Activated CD4-positive, alpha-beta T cell treated with anti-CD3 and anti-CD28 coated beads for 1 hour (primary cell): ENCODE results near the gene ERBB4.

Experiments used
- DNase-seq: peaks from one replicate; pipeline ENCODE4 v3.0.0-alpha.2; 2020

Gene ERBB4

DNA sequence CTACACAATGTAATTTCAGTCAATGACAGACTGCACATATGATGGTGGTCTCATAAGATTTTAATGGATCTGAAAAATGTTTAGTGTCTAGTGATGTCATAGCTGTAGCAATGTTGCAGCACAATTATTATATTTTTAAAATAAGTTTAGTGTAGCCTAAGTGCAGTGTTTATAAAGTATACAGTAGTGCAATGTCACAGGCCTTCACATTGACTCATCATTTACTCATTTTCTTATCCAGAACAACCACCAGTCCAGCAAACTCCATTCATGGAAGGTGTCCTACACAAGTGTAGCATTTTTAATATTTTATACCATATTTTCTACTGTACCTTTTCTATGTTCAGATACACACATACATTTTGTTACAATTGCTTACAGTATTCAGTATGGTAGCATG lies 663.1 kb downstream of the ERBB4 start:
- DNase-seq, result no peak

- DNase-seq, result no peak
These were observed 669.5 kb downstream of the ERBB4 start for GRCh38 chr2:211868996-211869533.

DNA sequence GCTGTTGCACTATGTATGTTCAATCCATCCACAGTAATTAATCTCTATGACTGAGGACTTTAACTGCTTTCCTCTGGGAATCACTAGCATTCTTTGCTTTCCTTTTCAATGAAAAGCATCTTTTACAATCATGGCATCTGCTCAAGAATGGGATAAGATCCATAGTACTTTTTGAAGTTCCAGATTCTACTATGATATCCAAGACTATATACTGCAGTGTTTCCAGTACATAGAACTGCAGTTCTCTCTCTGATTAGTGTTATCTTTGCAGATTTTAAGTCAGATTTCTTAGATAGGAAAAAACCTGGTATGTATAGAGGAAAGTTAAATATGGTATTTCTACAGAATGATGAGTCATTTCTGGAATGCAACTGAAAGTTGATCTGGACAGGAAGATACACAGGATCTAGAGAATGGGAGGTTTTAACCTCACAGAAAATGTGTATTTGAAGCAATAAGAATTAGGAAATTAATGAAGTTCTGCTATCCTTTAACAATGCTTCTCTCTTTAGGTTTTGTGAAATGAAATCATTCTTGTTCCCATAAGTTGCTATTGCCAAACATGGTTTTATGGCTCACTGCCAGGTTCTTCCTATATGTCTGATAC lies 670.7 kb downstream of the ERBB4 start:
- DNase-seq, result no peak

- DNase-seq, result no peak
These were observed 674.3 kb downstream of the ERBB4 start for GRCh38 chr2:211864328-211864727.

- DNase-seq, result no peak
These were observed 678.4 kb downstream of the ERBB4 start for GRCh38 chr2:211860224-211860623.

GRCh38 chr2:211854832-211855231 lies 683.8 kb downstream of the ERBB4 start:
- no peak for DNase-seq

GRCh38 chr2:211846714-211847113 lies 691.9 kb downstream of the ERBB4 start:
- DNase-seq, result no peak

- DNase-seq, result no peak
These were observed 692.6 kb downstream of the ERBB4 start for GRCh38 chr2:211846036-211846400.

GRCh38 chr2:211845338-211846035 lies 693.1 kb downstream of the ERBB4 start:
- DNase-seq, result no peak

- DNase-seq, result no peak
These were observed 700.9 kb downstream of the ERBB4 start for GRCh38 chr2:211837706-211838105.

GRCh38 chr2:211837206-211837605 lies 701.4 kb downstream of the ERBB4 start:
- DNase-seq, result no peak

DNA sequence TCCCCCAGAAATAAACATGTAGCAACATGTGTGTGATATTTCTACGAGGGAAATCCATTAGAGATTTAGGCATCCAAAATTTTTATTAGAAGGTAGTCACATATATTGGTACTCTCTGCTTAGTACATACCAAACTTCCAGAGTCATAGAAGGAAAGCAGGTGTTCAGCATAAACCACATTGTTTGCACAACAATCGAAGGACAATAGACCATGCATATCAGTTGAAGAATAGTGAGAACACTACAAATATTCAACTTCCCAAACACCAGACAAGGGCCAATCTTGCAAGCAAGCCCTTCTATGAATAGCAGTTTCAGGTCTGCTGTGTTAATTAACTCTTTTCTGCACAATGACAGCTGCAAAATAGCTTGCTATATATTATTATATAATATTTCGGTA lies 702.2 kb downstream of the ERBB4 start:
- no peak for DNase-seq

GRCh38 chr2:211835695-211836094 lies 702.9 kb downstream of the ERBB4 start:
- no peak for DNase-seq

GRCh38 chr2:211833582-211834279 lies 704.9 kb downstream of the ERBB4 start:
- DNase-seq, result no peak

GRCh38 chr2:211829725-211830124 lies 708.9 kb downstream of the ERBB4 start:
- DNase-seq, result no peak

GRCh38 chr2:211823886-211824479 lies 714.6 kb downstream of the ERBB4 start:
- DNase-seq, result no peak

DNA sequence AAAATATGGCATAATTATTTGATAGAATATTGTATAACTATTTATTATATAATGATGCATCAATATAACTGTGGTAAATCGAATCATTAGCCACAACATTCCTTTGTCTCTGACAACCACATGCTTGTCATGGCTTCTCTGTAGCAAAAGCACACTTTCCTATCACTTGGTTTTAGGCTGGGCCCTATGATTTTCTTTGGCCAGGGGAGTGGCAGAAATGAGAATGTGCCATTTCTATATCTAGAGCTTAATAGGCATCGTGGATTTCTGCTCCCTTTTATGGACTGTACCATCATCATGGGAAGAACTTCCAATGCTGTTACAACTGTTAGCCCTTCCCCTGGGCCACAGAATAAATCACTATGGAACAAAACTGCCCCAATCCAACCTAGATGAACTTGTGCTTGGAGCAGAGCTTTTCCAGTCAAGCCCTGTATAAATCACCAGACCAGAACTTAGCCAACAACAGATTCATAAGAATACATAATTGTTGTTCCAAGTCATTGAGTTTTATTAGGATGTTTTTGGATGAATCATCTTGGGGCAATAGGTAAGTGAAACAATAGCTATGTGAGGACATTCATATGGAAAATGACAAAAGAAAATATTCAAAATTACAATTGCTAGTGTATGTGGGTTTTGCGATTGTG lies 715.8 kb downstream of the ERBB4 start:
- DNase-seq, result no peak

GRCh38 chr2:211816754-211817153 lies 721.8 kb downstream of the ERBB4 start:
- no peak for DNase-seq

DNA sequence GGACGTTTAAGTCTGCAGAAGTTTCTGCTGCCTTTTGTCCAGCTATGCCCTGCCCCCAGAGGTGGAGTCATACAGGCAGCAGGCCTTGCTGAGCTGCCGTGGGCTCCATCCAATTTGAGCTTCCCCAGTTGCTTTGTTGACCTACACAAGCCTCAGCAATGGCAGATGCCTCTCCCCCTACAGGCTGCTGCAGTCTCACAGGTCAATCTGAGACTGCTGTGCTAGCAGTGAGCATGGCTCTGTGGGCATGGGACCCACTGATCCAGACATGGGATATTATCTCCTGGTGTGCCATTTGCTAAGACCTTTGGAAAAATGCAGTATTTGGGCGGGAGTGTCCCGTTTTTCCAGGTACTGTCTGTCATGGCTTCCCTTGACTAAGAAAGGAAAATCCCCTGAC lies 726.0 kb downstream of the ERBB4 start:
- DNase-seq, result no peak

GRCh38 chr2:211802666-211803065 lies 735.9 kb downstream of the ERBB4 start:
- DNase-seq, result no peak

GRCh38 chr2:211800001-211800400 lies 738.6 kb downstream of the ERBB4 start:
- no peak for DNase-seq

- DNase-seq, result no peak
These were observed 739.7 kb downstream of the ERBB4 start for GRCh38 chr2:211798868-211799267.

DNA sequence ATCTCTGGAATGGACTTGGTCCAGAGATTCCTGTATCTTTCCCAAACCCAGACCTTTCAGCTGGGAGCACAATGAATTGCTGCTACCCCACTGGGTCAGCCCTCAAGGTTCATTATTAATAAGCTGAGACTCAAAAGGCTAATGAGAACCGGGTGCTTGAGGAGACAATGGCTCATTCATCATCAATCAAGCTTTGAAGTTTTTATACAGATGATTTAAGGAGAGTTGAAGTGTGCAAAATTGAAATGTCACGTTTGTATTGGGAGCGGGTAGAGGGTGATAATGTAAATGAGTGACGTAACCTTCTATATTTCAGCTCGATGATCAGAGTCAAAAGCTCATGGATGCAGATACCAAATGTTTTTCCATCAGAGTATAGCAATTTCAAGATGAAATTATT lies 744.9 kb downstream of the ERBB4 start:
- no peak for DNase-seq
